Dermis microvascular lymphatic vessel endothelial cell (primary cell): Measurements from ENCODE around the gene CACNA1D. TPM values are rescaled to one million over a fixed set of nuclear protein-coding genes. Genes with fewer than 3 reads are reported as not detected.

Experiments used
- DNase-seq, 2 donors: peaks; one replicate each; pipeline versions ENCODE4 v3.0.0 to v3.0.0-alpha.2; 2010; ENCODE audit warnings: low read depth in 2 of 2
- total RNA-seq: library from RNA; depleted of rRNA; stranded (reverse); fragments of >200 nt; gene quantifications from 2 replicates; pipeline ENCODE4 v1.2.1, GENCODE V29; 2014

The CACNA1D gene
- total RNA-seq, 1 donor from 2014 or later: not detected

GRCh38 chr3:53748512-53749271 lies 254.3 kb downstream of the CACNA1D start:
- DNase-seq: no peak

GRCh38 chr3:53749448-53749847 lies 255.0 kb downstream of the CACNA1D start:
- no peak for DNase-seq

GRCh38 chr3:53750253-53751210 lies 256.1 kb downstream of the CACNA1D start:
- DNase-seq: no peak

GRCh38 chr3:53753518-53754183 lies 259.2 kb downstream of the CACNA1D start:
- DNase-seq: no peak

GRCh38 chr3:53754325-53754724 lies 259.9 kb downstream of the CACNA1D start:
- DNase-seq: no peak

- no peak for DNase-seq
These were observed 264.4 kb downstream of the CACNA1D start for GRCh38 chr3:53758846-53759245.

GRCh38 chr3:53763353-53763752 lies 268.9 kb downstream of the CACNA1D start:
- DNase-seq: no peak

GRCh38 chr3:53764026-53764775 lies 269.8 kb downstream of the CACNA1D start:
- no peak for DNase-seq

GRCh38 chr3:53765753-53766152 lies 271.3 kb downstream of the CACNA1D start:
- no peak for DNase-seq

- DNase-seq: no peak
These were observed 272.3 kb downstream of the CACNA1D start for GRCh38 chr3:53766706-53767105.

- DNase-seq: no peak
These were observed 274.4 kb downstream of the CACNA1D start for GRCh38 chr3:53768478-53769459.

GRCh38 chr3:53772562-53772961 lies 278.2 kb downstream of the CACNA1D start:
- DNase-seq: no peak

GRCh38 chr3:53773021-53773436 lies 278.6 kb downstream of the CACNA1D start:
- DNase-seq: no peak

- no peak for DNase-seq
These were observed 279.4 kb downstream of the CACNA1D start for GRCh38 chr3:53773611-53774368.

GRCh38 chr3:53774414-53774813 lies 280.0 kb downstream of the CACNA1D start:
- DNase-seq: no peak

GRCh38 chr3:53775018-53775417 lies 280.6 kb downstream of the CACNA1D start:
- no peak for DNase-seq

- no peak for DNase-seq
These were observed 281.4 kb downstream of the CACNA1D start for GRCh38 chr3:53775834-53776251.

GRCh38 chr3:53776494-53777101 lies 282.2 kb downstream of the CACNA1D start:
- DNase-seq: no peak

- DNase-seq: no peak
These were observed 283.1 kb downstream of the CACNA1D start for GRCh38 chr3:53777468-53777867.
